ENCODE results near the gene SLC38A7. TPM values are rescaled to one million over a fixed set of nuclear protein-coding genes. Genes with fewer than 3 reads are reported as not detected.

Gene SLC38A7, protein sequence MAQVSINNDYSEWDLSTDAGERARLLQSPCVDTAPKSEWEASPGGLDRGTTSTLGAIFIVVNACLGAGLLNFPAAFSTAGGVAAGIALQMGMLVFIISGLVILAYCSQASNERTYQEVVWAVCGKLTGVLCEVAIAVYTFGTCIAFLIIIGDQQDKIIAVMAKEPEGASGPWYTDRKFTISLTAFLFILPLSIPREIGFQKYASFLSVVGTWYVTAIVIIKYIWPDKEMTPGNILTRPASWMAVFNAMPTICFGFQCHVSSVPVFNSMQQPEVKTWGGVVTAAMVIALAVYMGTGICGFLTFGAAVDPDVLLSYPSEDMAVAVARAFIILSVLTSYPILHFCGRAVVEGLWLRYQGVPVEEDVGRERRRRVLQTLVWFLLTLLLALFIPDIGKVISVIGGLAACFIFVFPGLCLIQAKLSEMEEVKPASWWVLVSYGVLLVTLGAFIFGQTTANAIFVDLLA
- 38.0 and 42.6 TPM in 2 replicates for total RNA-seq

GRCh38 chr16:58684354-58685083, at the start of gene SLC38A7:
TSS of gene SLC38A7 (minus strand) at chr16:58684770. CDS start at chr16:58680126, 4,644 bp downstream.
- TF ChIP-seq CTCF (IDR thresholded peaks at IDR 0.05; ENCODE audit: insufficient read depth, low read length, poor library complexity, severe bottlenecking): no peak
- H3K4me3 ChIP-seq (ENCODE audit: low read depth, low read length): peak within 1 kb of the TSS; percentile 56
- DNase-seq (ENCODE audit: low read depth): peak; percentile 58
- no peaks in the 10 kb centered on the region for H3K27me3 ChIP-seq (ENCODE audit: control insufficient read depth, insufficient read depth, low read length)
- no peaks in the 10 kb centered on the region for H3K36me3 ChIP-seq (ENCODE audit: control insufficient read depth, insufficient read depth, low read length)

- no peaks in the 10 kb centered on the region for H3K27me3 ChIP-seq (ENCODE audit: control insufficient read depth, insufficient read depth, low read length)
- DNase-seq (ENCODE audit: low read depth): peak; percentile 44
- no peaks in the 10 kb centered on the region for H3K36me3 ChIP-seq (ENCODE audit: control insufficient read depth, insufficient read depth, low read length)
- peak within 1 kb of the TSS; percentile 74 for H3K4me3 ChIP-seq (ENCODE audit: low read depth, low read length)
- TF ChIP-seq CTCF (IDR thresholded peaks at IDR 0.05; ENCODE audit: insufficient read depth, low read length, poor library complexity, severe bottlenecking): peak; percentile 80
Measured at GRCh38 chr16:58733671-58734458, 49.3 kb upstream of the SLC38A7 start, which contains the start of gene GOT2. TSS of gene GOT2 (minus strand) at chr16:58734316. CDS start at chr16:58734228, 88 bp downstream.

DNA sequence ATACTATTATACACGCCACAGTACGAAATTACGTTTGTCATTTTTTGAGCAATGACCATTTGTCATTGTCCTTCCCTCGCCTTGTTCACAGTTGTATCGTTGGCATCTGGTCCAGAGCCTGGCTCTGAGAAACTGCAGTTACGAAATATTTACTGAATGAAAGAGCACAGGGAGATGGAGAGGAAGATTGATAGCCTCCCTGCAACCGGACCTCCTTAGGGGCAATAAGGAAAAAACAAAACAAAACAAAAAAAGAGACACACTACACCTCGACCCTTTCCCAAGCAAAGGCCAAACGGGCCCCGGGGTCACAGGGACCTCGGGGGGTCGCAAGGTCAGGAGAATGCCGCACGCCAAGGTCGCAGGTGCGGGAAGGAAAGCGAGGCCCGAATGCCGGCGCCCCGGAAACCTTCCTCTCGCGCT, 48.7 kb upstream of the SLC38A7 start:
- Histone ChIP-seq H3K36me3 (ENCODE audit: control insufficient read depth, insufficient read depth, low read length) (no peaks in the 10 kb centered on the region), H3K4me3 (ENCODE audit: low read depth, low read length) (peak overlapping the region; percentile 74), H3K27me3 (ENCODE audit: control insufficient read depth, insufficient read depth, low read length) (no peaks in the 10 kb centered on the region)
- TF ChIP-seq CTCF (IDR thresholded peaks at IDR 0.05; ENCODE audit: insufficient read depth, low read length, poor library complexity, severe bottlenecking): no peak
- DNase-seq (ENCODE audit: low read depth): no peak

- H3K4me3 ChIP-seq (ENCODE audit: low read depth, low read length): peak overlapping the region; percentile 74
- no peak for TF ChIP-seq CTCF (IDR thresholded peaks at IDR 0.05; ENCODE audit: insufficient read depth, low read length, poor library complexity, severe bottlenecking)
- H3K27me3 ChIP-seq (ENCODE audit: control insufficient read depth, insufficient read depth, low read length): no peaks in the 10 kb centered on the region
- peak; percentile 14 for DNase-seq (ENCODE audit: low read depth)
- H3K36me3 ChIP-seq (ENCODE audit: control insufficient read depth, insufficient read depth, low read length): no peaks in the 10 kb centered on the region
Measured at GRCh38 chr16:58732545-58733247, 48.1 kb upstream of the SLC38A7 start.

DNA sequence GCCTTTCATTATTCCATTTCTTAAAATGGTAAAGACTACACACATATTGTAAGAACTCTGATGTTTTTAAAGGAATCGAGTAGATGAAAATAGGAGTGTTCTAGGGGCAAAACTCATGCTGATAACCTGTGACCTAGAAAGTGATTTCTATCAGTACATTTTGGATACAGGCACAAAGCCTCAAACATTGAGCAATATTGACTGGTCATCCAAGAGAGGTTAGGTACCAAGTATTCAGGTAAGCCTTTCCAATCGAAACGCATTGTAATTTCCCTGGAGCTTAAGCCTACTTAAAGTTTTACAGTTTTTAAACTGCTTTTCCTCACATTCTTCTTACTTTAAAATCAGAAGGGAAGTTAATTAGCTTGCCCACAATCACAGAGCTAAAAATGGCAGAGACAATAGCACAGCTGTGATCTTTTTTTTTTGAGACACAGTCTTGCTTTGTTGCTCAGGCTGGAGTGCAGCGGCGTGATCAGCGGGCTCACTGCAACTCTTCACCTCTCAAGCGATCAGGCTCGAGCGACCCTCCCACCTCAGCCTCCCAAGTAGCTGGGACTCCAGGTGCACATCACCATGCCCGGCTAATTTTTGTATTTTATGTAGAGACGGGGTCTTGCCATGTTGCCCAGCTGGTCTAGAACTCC, 46.3 kb upstream of the SLC38A7 start:
- no peak for DNase-seq (ENCODE audit: low read depth)
- Histone ChIP-seq H3K27me3 (ENCODE audit: control insufficient read depth, insufficient read depth, low read length) (no peaks in the 10 kb centered on the region), H3K4me3 (ENCODE audit: low read depth, low read length) (no peak overlapping the region), H3K36me3 (ENCODE audit: control insufficient read depth, insufficient read depth, low read length) (no peaks in the 10 kb centered on the region)
- TF ChIP-seq CTCF (IDR thresholded peaks at IDR 0.05; ENCODE audit: insufficient read depth, low read length, poor library complexity, severe bottlenecking): no peak

Measured in kidney epithelial cell (primary cell).